HL-60/S4 treated with phorbol 12-myristate 13-acetate at 8.2 ng/mL for 4 days and 3 days (cell line): ENCODE results near the gene TET1.
"Not testable (repeated sequence)": the region's sequence is repeated elsewhere in the genome, so short reads cannot be mapped to it uniquely, and the experiment has no call there.

ENCODE experiments used
- in situ Hi-C: fragments of 300-500 bp; cut with MboI; formaldehyde crosslinking; loops from 2 replicates; pipeline ENCODE4 v1.15.0; 2022; ENCODE audit warnings: low sequenced_read_pairs

TET1 gene

GRCh38 chr10:68696018-68696417 is 135.9 kb downstream of the TET1 start:
- in situ Hi-C loops = no loop called here

- in situ Hi-C loops = no loop called here
Observed at GRCh38 chr10:68697106-68697505, 137.0 kb downstream of the TET1 start.

- in situ Hi-C loops = no loop called here
Observed at GRCh38 chr10:68700197-68700596, 140.1 kb downstream of the TET1 start.

- in situ Hi-C loops = no loop called here
Observed at GRCh38 chr10:68705548-68705947, 145.4 kb downstream of the TET1 start.

GRCh38 chr10:68708987-68709386 is 148.8 kb downstream of the TET1 start:
- in situ Hi-C loops = not testable (repeated sequence)

- in situ Hi-C loops = not testable (repeated sequence)
Observed at GRCh38 chr10:68713065-68713464, 152.9 kb downstream of the TET1 start.

GRCh38 chr10:68717435-68717834 is 157.3 kb downstream of the TET1 start:
- in situ Hi-C loops = no loop called here

GRCh38 chr10:68720793-68721672 is 160.9 kb downstream of the TET1 start, which contains the start of gene CCAR1:
TSS of gene CCAR1 (plus strand) at chr10:68721239. CDS start at chr10:68722505, 1,266 bp downstream.
- in situ Hi-C loops = no loop called here

- in situ Hi-C loops = no loop called here
Observed at GRCh38 chr10:68721673-68722335, 161.7 kb downstream of the TET1 start.

GRCh38 chr10:68725016-68725415 is 164.9 kb downstream of the TET1 start:
- in situ Hi-C loops = no loop called here

- in situ Hi-C loops = no loop called here
Observed at GRCh38 chr10:68727146-68727545, 167.0 kb downstream of the TET1 start.

- in situ Hi-C loops = no loop called here
Observed at GRCh38 chr10:68732651-68733050, 172.5 kb downstream of the TET1 start.

GRCh38 chr10:68734349-68734748 is 174.2 kb downstream of the TET1 start:
- in situ Hi-C loops = no loop called here

- in situ Hi-C loops = no loop called here
Observed at GRCh38 chr10:68735119-68735518, 175.0 kb downstream of the TET1 start.

GRCh38 chr10:68735739-68736138 is 175.6 kb downstream of the TET1 start:
- in situ Hi-C loops = not testable (repeated sequence)

- in situ Hi-C loops = not testable (repeated sequence)
Observed at GRCh38 chr10:68740676-68741075, 180.5 kb downstream of the TET1 start.

- in situ Hi-C loops = no loop called here
Observed at GRCh38 chr10:68742397-68742796, 182.3 kb downstream of the TET1 start.
